ENCODE data around the gene IGIP.

DNA sequence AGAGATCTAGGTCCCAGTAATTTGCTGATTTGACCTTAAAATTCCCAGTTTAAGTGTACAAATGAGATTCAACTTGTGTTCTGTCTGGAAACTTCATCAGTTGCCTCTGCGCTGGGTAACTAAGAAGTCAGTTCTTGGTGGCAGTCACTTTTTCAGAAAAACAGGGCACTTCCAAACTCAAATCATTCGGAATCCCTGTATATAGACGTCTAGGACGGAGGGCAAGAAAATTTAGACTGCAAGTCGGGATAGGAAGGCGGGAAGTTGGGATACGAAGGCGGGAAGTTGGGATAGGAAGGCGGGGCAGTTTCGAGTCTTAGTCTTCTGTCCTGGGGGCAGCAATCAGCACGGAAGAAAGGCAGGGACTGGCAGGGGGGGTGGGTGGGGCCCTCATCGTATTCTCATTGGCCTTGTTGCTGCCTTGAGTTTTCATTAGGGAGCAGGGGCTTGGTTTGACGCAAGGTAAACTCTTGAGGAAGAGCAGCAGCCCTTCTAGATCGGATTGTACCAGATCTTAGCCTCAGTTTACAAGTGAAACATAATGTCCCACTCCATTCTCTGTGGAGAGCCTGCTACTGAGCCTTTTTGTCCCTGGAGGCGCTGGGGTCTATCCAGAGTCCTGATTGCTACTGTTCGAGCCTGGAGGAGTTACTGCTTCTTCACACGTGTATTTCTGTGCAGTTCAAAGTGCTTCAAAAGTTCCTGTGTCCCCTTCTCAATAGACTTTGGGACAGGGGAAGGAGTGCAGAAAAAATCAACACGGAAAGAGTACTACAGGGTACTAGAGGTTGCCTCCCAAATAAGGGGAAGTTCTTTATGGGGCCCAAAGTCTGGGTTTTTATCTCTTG lies 14.5 kb upstream of the IGIP start:
- TF ChIP-seq, protein P1, sequence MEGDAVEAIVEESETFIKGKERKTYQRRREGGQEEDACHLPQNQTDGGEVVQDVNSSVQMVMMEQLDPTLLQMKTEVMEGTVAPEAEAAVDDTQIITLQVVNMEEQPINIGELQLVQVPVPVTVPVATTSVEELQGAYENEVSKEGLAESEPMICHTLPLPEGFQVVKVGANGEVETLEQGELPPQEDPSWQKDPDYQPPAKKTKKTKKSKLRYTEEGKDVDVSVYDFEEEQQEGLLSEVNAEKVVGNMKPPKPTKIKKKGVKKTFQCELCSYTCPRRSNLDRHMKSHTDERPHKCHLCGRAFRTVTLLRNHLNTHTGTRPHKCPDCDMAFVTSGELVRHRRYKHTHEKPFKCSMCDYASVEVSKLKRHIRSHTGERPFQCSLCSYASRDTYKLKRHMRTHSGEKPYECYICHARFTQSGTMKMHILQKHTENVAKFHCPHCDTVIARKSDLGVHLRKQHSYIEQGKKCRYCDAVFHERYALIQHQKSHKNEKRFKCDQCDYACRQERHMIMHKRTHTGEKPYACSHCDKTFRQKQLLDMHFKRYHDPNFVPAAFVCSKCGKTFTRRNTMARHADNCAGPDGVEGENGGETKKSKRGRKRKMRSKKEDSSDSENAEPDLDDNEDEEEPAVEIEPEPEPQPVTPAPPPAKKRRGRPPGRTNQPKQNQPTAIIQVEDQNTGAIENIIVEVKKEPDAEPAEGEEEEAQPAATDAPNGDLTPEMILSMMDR (IDR thresholded peaks at IDR 0.05) = no peak
- TF ChIP-seq POLR2AphosphoS5 (IDR thresholded peaks at IDR 0.05; ENCODE audit: insufficient read depth in 1 of 2, low read depth in 1 of 2) = no peak
- TF ChIP-seq POLR2A (IDR thresholded peaks at IDR 0.05) = no peak
